Loucy (cell line): ENCODE results near the gene SULT2B1.

Source experiments
- H2AFZ ChIP-seq: fragments of 200-600 bp; sonication (generic); 2 replicates; pipeline ENCODE4 v1.6.0; 2016; ENCODE audit warnings: antibody characterized with exemption, mild to moderate bottlenecking, low read length, moderate library complexity
- H3F3A ChIP-seq: fragments of 200-600 bp; 2 replicates; pipeline ENCODE4 v1.6.0; 2016; ENCODE audit warnings: antibody characterized with exemption, low read depth, mild to moderate bottlenecking
- H3K27me3 ChIP-seq: fragments of 200-600 bp; sonication (generic); 2 replicates; pipeline ENCODE4 v1.6.1; 2014; ENCODE audit warnings: low read length, mild to moderate bottlenecking; ENCODE audit not compliant: insufficient read depth, poor library complexity, severe bottlenecking
- H3K36me3 ChIP-seq: fragments of 200-600 bp; sonication (generic); 2 replicates; pipeline ENCODE4 v1.6.1; 2016; ENCODE audit warnings: low read length; ENCODE audit not compliant: insufficient read depth
- H3K4me1 ChIP-seq: fragments of 200-600 bp; sonication (generic); 2 replicates; pipeline ENCODE4 v1.5.1; 2014; ENCODE audit warnings: low read length, mild to moderate bottlenecking; ENCODE audit not compliant: insufficient read depth, poor library complexity, severe bottlenecking
- H3K4me2 ChIP-seq: fragments of 200-600 bp; sonication (generic); 2 replicates; pipeline ENCODE4 v1.6.0; 2014; ENCODE audit warnings: antibody characterized with exemption, low read length, low read depth, mild to moderate bottlenecking; ENCODE audit not compliant: poor library complexity, severe bottlenecking
- H3K4me3 ChIP-seq: fragments of 200-600 bp; sonication (generic); 2 replicates; pipeline ENCODE4 v1.5.1; 2014; ENCODE audit warnings: low read length, mild to moderate bottlenecking, mixed read lengths; ENCODE audit not compliant: poor library complexity, severe bottlenecking
- H3K79me2 ChIP-seq: fragments of 200-600 bp; sonication (generic); 2 replicates; pipeline ENCODE4 v1.6.1; 2014; ENCODE audit warnings: low read length; ENCODE audit not compliant: insufficient read depth
- H3K9ac ChIP-seq: fragments of 200-600 bp; sonication (generic); 2 replicates; pipeline ENCODE4 v1.6.0; 2014; ENCODE audit warnings: mild to moderate bottlenecking, low read depth, low read length, moderate library complexity; ENCODE audit not compliant: poor library complexity, severe bottlenecking
- H3K9me2 ChIP-seq: fragments of 200-600 bp; sonication (generic); replicated peaks from 2 replicates; pipeline ENCODE4 v1.6.1; 2016; ENCODE audit warnings: low read depth, low read length, mixed read lengths
- H3K9me3 ChIP-seq: fragments of 200-600 bp; sonication (generic); 2 replicates; pipeline ENCODE4 v1.6.1; 2014; ENCODE audit warnings: mild to moderate bottlenecking, antibody characterized with exemption, low read length, low read depth; ENCODE audit not compliant: insufficient read depth
- H4K20me1 ChIP-seq: fragments of 200-600 bp; sonication (generic); 2 replicates; pipeline ENCODE4 v1.6.0; 2014; ENCODE audit warnings: antibody characterized with exemption, low read length, mild to moderate bottlenecking; ENCODE audit not compliant: insufficient read depth, poor library complexity, severe bottlenecking
- CTCF ChIP-seq: fragments of 200-600 bp; sonication (generic); conservative IDR thresholded peaks from 2 replicates; pipeline ENCODE4 v1.5.1; 2014; ENCODE audit warnings: mild to moderate bottlenecking, antibody characterized with exemption, low read length
- EZH2phosphoT487 ChIP-seq: fragments of 200-600 bp; IDR thresholded peaks from 2 replicates; pipeline ENCODE4 v1.6.1; 2018; ENCODE audit warnings: antibody characterized with exemption, mild to moderate bottlenecking, moderate library complexity, borderline replicate concordance

The SULT2B1 gene

GRCh38 chr19:48608798-48609263 lies 56.9 kb downstream of the SULT2B1 start:
- TF ChIP-seq CTCF (peak; percentile 48), EZH2phosphoT487 (no peak)
- Histone ChIP-seq H4K20me1 (no peaks in the 10 kb centered on the region), H3K9me3 (no peaks in the 10 kb centered on the region), H3K9ac (no peak overlapping the region), H3K36me3 (no peaks in the 10 kb centered on the region; the same call in 1 of the 2 replicates), H3K9me2 (no peaks in the 10 kb centered on the region), H3F3A (no peaks in the 10 kb centered on the region), H3K4me1 (no peaks in the 10 kb centered on the region), H3K4me2 (no peak overlapping the region), H2AFZ (no peak overlapping the region), H3K27me3 (no peaks in the 10 kb centered on the region), H3K79me2 (no peaks in the 10 kb centered on the region), H3K4me3 (no peak overlapping the region)

- H3K36me3 ChIP-seq: peaks cover 2% of the 10 kb centered on the region; the same call in 1 of the 2 replicates
- H3K9ac ChIP-seq: no peak overlapping the region
- no peaks in the 10 kb centered on the region for H3K4me1 ChIP-seq
- H3K9me2 ChIP-seq: no peaks in the 10 kb centered on the region
- H3K79me2 ChIP-seq: no peaks in the 10 kb centered on the region
- no peak overlapping the region for H3K4me2 ChIP-seq
- no peak overlapping the region for H3K4me3 ChIP-seq
- no peaks in the 10 kb centered on the region for H3K9me3 ChIP-seq
- no peaks in the 10 kb centered on the region for H3K27me3 ChIP-seq
- H4K20me1 ChIP-seq: peaks cover 3% of the 10 kb centered on the region
- no peak overlapping the region for H2AFZ ChIP-seq
- H3F3A ChIP-seq: no peaks in the 10 kb centered on the region
- TF ChIP-seq EZH2phosphoT487 (no peak), CTCF (no peak)
Measured at GRCh38 chr19:48609571-48610108, 57.7 kb downstream of the SULT2B1 start.

GRCh38 chr19:48611872-48612271 lies 59.9 kb downstream of the SULT2B1 start:
- Histone ChIP-seq H3F3A (no peaks in the 10 kb centered on the region), H3K4me1 (peaks cover 5% of the 10 kb centered on the region), H3K36me3 (peaks cover 24% of the 10 kb centered on the region; the same call in 1 of the 2 replicates), H3K9me3 (no peaks in the 10 kb centered on the region), H3K9ac (no peak overlapping the region), H3K4me3 (no peak overlapping the region), H3K9me2 (no peaks in the 10 kb centered on the region), H3K27me3 (no peaks in the 10 kb centered on the region), H2AFZ (no peak overlapping the region), H3K79me2 (peaks cover 21% of the 10 kb centered on the region), H3K4me2 (no peak overlapping the region), H4K20me1 (peaks cover 25% of the 10 kb centered on the region)
- no peak for TF ChIP-seq CTCF
- no peak for TF ChIP-seq EZH2phosphoT487
